Measurements from ENCODE around the gene UNC13B.

UNC13B gene

DNA sequence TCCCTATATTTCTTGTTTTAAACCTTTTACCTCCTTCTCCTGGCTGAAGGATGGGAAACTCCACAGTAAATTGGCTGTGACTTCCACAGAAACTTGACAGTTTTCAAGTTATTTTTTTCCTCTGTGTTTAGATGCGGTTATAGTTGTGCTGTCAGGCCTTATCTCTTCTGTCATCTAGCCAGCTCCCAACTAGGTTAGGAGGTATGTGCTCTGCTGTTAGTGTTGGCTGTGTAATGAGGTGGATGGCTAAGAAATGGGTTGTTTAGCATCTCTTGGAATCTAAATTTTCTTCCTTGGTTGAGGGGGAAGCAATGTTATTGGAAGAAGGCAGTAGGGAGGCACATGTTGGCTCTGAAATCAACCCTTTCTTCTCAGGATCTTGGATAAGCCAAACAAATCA, 178.2 kb downstream of the UNC13B start:
- DNase-seq = no peak

DNA sequence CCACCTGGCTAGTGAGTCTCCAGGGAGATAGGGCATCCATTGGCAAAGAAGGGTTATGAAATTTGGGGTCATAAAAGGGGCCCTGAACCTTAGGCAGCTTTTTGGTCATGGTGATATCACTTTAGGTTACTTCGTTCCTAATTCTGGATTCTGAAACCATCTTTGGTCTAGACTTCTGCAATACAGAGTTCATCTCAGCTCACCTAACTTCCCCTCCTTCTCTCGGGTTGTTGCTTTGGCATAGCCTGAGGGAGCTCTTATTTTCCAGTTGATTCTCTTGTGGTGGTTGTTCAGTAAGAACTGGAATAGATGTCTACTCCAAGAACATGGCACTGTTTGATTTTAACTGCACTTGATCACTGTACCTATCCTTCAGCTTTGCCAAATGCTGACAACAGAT, 179.2 kb downstream of the UNC13B start:
- no peak for DNase-seq

- DNase-seq = no peak
Observed at GRCh38 chr9:35341585-35341984, 179.8 kb downstream of the UNC13B start.

DNA sequence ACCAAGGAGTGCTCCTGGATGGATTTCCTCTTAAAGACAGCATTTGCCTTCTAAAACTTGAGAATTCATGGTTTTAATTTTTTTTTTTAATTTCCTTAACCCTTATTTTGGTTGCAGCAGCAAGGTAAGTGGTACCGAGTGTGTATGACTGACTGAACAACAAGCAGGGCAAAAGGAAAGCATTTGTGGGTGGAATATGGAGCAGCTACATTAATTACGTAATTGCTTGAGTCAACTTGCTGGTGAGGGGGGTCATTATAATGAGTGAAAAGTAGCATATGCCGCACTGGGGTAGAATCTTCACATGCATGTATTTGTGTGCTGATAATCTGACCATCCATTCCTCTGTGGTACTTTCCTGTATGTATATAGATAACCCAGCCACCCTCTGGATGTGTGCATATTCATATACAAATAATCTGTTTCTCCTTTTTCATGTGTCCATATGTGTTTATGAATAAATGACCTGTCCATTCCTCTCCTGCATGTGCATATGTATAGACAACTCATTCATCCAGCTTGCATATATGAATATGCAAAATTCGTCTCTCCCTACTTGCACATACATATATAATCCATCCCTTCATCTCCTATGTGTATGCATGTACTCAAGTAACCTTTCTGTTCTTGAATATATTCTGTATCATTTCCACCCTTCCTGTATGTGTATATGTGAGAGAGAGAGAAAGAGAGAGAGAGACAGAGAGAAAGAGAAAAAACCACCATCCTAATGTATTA, 180.6 kb downstream of the UNC13B start:
- no peak for DNase-seq

DNA sequence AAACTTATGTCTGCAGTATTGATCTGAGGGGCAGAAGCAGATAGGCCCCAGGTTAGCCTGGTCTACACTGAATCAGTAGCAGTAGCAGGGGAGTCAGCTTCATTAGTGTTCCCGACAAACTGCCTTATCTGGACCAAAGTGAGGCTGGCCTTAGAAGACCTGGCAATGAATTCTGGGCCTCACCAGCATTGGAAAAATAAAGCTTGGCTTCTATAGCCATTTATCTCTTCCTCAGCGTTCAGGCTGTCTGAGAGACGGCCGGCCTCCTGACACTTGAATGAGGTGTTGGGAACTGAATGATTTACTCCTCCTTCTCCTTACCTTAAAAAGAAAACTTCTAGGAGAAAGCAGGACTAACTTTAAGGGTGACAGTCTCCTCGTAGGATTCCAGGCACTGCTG, 186.3 kb downstream of the UNC13B start:
- DNase-seq = no peak

DNA sequence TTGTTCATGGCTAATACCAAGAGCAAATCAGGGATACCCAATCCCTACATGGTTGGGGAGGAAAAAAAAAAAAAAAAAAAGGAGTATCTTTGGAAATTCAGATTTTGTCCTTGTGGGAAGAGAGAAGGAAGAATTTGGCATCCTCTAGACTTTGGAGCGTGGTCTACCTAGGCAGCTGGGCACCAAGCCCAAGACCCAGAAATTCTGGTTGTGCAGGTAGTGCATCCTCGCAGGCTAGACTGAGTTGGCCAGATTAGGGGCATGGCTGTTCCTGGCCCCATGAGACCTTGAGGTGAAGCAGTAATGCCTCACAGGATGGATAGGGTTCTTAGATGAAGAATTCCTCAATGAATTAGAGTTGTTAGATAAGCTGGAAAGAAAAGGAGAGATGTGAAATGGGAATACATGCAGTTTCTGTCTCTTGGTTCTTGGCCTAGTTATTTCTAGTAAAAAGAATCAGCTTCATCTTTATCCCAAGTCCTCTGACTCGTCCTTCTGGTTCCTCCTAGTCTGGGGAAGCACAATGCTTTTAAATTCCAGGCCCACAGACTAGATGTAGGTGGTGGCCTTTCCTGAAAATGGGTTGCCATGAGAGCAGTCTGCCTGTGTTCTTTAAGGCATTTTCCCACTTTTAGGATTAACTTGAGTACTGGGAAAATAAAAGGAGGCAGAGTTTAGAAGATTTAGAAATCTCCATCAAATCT, 187.6 kb downstream of the UNC13B start:
- DNase-seq = no peak

GRCh38 chr9:35350212-35350611, 188.4 kb downstream of the UNC13B start:
- no peak for DNase-seq

- DNase-seq = no peak
Observed at GRCh38 chr9:35350827-35351549, 189.2 kb downstream of the UNC13B start.

- DNase-seq = no peak
Observed at GRCh38 chr9:35353731-35354365, 192.0 kb downstream of the UNC13B start.

DNA sequence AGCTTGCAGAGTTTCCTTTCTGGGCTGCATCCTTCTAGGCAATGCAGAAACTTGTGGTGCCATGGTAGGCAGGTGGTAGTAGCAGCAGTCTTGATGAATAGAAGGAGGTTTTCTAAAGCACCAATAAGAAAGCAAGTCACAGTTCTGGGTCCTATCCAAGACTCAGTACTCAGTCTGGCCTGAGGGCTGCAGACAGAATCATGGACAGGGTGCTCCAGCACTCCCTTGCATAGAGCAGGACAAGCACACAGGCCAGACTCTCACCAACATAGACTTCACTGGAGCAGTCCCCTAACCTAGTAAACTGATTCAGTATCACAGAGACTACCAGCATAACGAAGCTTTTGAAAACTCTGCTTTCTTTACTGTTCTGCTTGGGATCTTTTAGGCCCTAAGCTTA, 194.1 kb downstream of the UNC13B start:
- DNase-seq = no peak

GRCh38 chr9:35357116-35357515, 195.3 kb downstream of the UNC13B start:
- no peak for DNase-seq

DNA sequence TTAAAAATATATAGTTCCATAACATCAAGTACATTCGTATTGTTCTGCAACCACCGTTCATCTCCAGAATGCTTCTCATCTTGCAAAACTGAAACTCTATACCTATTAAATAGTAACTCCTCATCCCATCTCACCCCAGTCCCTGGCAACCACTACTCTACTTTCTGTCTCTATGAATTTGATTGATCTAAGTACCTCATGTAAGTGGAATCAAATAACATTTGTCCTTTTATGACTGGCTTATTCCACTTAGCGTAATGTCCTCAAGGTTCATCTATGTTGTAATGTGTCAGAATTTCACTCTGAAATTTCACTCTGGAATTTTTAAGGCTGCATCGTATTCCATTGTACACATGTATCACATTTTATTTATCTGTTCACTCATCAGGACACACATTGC, 196.0 kb downstream of the UNC13B start:
- DNase-seq = no peak

GRCh38 chr9:35364817-35365585, 203.2 kb downstream of the UNC13B start:
- DNase-seq = no peak

DNA sequence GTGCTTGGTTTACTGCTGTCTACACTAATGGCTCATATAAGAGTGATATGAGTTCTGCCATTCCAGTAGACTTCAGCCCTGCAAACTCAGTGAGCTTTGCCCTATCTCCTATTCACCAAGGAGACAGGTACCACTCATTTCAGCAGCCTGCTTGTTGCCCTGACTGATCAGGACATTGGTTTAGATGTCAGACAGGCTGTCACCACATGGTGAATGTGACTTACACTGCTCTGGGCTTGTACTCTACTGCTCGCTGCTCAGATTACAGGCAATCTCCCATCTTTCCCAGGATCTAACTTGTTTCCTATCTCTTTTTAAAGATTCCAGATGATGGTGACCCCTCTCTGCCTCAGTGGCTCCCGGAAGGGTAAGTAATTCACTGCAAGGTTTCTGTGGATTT, 204.8 kb downstream of the UNC13B start:
- DNase-seq = no peak

DNA sequence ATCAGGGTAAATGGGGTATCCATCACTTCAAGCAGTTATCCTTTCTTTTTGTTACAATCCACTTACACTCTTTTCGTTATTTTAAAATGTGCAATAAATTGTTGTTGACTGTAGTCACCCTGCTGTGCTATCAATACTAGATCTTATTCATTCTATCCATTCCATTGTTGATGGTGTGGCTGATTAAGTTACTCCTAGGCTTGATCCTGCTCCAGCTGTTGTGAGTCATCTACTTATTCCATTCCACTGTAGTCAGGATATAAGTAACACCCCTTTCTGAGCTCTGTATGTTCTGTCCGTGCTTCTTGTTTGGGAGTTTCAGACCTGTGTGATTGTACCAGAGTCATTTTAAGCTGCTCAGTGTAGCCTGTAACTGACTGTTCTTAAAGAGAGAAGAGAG, 205.6 kb downstream of the UNC13B start:
- peak; percentile 4 for DNase-seq

DNA sequence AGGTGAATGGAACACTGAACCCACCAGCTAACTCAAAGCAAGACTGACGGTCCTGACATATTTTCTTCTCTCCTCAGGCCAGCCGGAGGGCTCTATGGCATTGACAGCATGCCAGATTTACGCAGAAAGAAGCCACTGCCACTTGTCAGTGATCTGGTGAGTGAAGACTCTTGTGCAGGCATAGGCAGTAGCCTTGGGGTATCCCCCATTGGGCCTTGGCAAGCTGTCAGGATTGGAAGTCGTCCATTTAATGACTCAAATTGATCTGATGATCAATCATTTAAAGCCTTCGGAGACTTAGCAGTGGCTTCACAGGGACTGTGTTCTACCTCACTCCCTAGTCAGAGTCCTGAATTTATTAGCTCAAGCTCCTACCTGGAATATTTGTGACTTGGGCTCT, 208.4 kb downstream of the UNC13B start:
- no peak for DNase-seq

GRCh38 chr9:35374436-35374835, 212.6 kb downstream of the UNC13B start:
- no peak for DNase-seq

DNA sequence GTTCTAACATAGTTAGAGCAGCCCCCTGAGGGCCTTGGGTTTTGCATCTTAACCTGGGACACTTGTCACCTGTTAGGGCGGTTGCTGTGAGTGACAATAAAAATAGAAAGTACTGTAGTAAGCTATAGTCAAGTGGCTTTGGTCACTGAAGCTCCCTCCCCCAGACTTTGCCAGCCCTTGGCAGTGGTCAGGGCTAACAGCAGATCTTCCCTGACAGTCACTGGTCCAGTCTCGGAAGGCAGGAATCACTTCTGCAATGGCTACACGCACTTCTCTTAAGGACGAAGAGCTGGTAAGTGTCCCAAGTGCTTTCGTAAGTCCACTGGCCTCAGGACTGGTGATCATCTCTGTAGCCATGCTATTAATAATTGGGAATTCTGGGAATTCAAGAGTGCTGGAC, 213.1 kb downstream of the UNC13B start:
- DNase-seq = no peak

DNA sequence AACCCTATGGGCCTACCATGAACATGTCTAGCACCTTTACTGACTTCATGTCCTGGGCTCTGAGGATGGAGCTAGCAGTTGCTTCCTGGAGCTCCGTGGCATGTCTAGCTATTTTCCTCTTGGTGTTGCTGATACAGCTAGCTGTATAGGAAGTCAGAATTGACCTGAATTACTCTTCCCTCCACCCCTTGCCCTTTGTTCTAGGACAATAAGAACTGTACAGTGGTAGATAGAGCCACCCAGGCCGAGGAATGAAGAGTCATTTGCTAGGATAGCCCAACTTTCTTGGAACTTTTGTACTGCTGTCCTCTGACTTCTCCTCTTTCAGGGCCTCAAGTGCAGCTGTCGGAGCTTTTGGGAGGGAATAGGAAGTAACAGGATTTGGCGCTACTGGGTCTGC, 218.2 kb downstream of the UNC13B start:
- no peak for DNase-seq

- no peak for DNase-seq
Observed at GRCh38 chr9:35380619-35381018, 218.8 kb downstream of the UNC13B start.

GRCh38 chr9:35385042-35385441, 223.2 kb downstream of the UNC13B start:
- DNase-seq = no peak

- DNase-seq = no peak
Observed at GRCh38 chr9:35395076-35395705, 233.4 kb downstream of the UNC13B start.
